Psoas muscle (tissue), 8 donors: ENCODE data around the gene SYNRG. TPM values are rescaled to one million over a fixed set of nuclear protein-coding genes. Genes with fewer than 3 reads are reported as not detected.

Experiments
- ATAC-seq, 4 donors: fragments of 200-7000 bp; cut with Tn5 transposase; one replicate each; pipeline ENCODE4 v1.9.1; 2020; ENCODE audit warnings: moderate library complexity in 3 of 4, mild to moderate bottlenecking in 2 of 4
- DNase-seq, 2 donors: peaks; one replicate each; pipeline ENCODE4 v3.0.0-alpha.2; 2020
- H3K27ac ChIP-seq: fragments of 200-600 bp; one replicate; pipeline ENCODE4 v1.8.0; 2022
- H3K27me3 ChIP-seq, 3 donors: fragments of 200-600 bp in 1 of 3; one replicate each; pipeline versions ENCODE4 v1.6.1 to v1.8.0; 2013 to 2022; ENCODE audit warnings: low read length in 2 of 3, mild to moderate bottlenecking in 2 of 3, moderate library complexity in 1 of 3; ENCODE audit not compliant: insufficient read depth in 3 of 3
- H3K36me3 ChIP-seq, 2 donors: fragments of 200-600 bp in 1 of 2; one replicate each; pipeline versions ENCODE4 v1.6.1 to v1.8.0; 2013 to 2022; ENCODE audit warnings: low read depth in 1 of 2, mild to moderate bottlenecking in 1 of 2, moderate library complexity in 1 of 2; ENCODE audit not compliant: insufficient read depth in 1 of 2
- H3K4me1 ChIP-seq: fragments of 200-600 bp; one replicate; pipeline ENCODE4 v1.8.0; 2022
- H3K4me3 ChIP-seq: fragments of 200-600 bp; one replicate; pipeline ENCODE4 v1.8.0; 2022; ENCODE audit warnings: mild to moderate bottlenecking
- H3K9me3 ChIP-seq: fragments of 200-600 bp; one replicate; pipeline ENCODE4 v1.8.0; 2022
- CTCF ChIP-seq: fragments of 200-600 bp; IDR thresholded peaks from one replicate; pipeline ENCODE4 v1.8.0; 2022; ENCODE audit warnings: antibody characterized with exemption
- WGBS, 3 donors: extraction: QIAGEN DNeasy Blood & Tissue Kit; methylation state at CpG; one replicate each; pipeline versions ENCODE4 v1.1.6 to v1.1.7; 2013; 5-methylcytosine and 5-hydroxymethylcytosine counted together
- intact Hi-C, 2 donors: fragments of 100-400 bp; cut with DNase I; formaldehyde crosslinking; loops; one replicate each; pipeline versions ENCODE4 v1.11.0 to v1.14.2; 2022
- polyA plus RNA-seq, 3 donors: library from polyadenylated mRNA; stranded (reverse); fragments of 200-250 nt; gene quantifications; one replicate each; pipeline ENCODE4 v1.2.3, GENCODE V29; 2013
- total RNA-seq, 4 donors: library from RNA; stranded (reverse); fragmentation: NEBNext Ultra II Directional in 2 of 4; extraction: Animal tissue kit (Norgen Biotek cat#: 25700) in 2 of 4; gene quantifications; one replicate each; pipeline versions ENCODE4 v1.2.1 to v1.2.4, GENCODE V29; 2021 to 2023
- donor health status: healthy with polysubstance abuse.
- donor health status: DM: no; HTN: no; CAD: no; lungs with moderate emphysema.
- donor health status: Bipolar disorder and iron deficiency.
- donor health status: healthy.
- donor health status: DM: yes; HTN: yes; CAD: no.
- donor health status: DM: no; HTN: no; CAD: no.
- donor health status: DM: no; HTN: no; CAD: no.
- donor health status: DM: yes; HTN: yes; CAD: no.

Gene SYNRG
- total and polyA plus RNA-seq, 7 donors: 5.1 to 43.1 (median 30.3) TPM

- no peak for TF ChIP-seq CTCF
- H3K4me3 ChIP-seq: no peak overlapping the region
- H3K36me3 ChIP-seq: peaks cover 2 to 98% of the 10 kb centered on the region in 2 donors
- no peaks in the 10 kb centered on the region for H3K27me3 ChIP-seq
- DNase-seq: no peak
- intact Hi-C loops: loop anchor here in 1 of 2 donors (5.0 kb wide), 1 partner anchor 56 kb away; no protein-coding TSS in a partner anchor
- H3K27ac ChIP-seq: no peak overlapping the region
- whole genome bisulfite sequencing, 3 donors: 91 to 100% (median 92%) methylated on average over 1 of the region's 1 CpG
- no peak for ATAC-seq
- H3K9me3 ChIP-seq: no peaks in the 10 kb centered on the region
- no peaks in the 10 kb centered on the region for H3K4me1 ChIP-seq
These were observed 142.7 kb downstream of the SYNRG start for GRCh38 chr17:37466471-37466870.

- 93 to 98% (median 96%) methylated on average over 7 of the region's 7 CpGs for WGBS, 3 donors
- H3K27ac ChIP-seq: no peak overlapping the region
- peaks cover 0 to 98% of the 10 kb centered on the region in 2 donors for H3K36me3 ChIP-seq
These were observed 144.1 kb downstream of the SYNRG start for GRCh38 chr17:37465069-37465616.

More at GRCh38 chr17:37465069-37465616, 144.1 kb downstream of the SYNRG start:
- Histone ChIP-seq H3K4me3 (no peak overlapping the region), H3K9me3 (no peaks in the 10 kb centered on the region), H3K4me1 (no peaks in the 10 kb centered on the region), H3K27me3 (no peaks in the 10 kb centered on the region)
- intact Hi-C loops: loop anchor here in 1 of 2 donors (5.0 kb wide), 1 partner anchor 57 kb away; no protein-coding TSS in a partner anchor
- no peak for DNase-seq
- ATAC-seq: no peak
- no peak for TF ChIP-seq CTCF

Other genes starting within 250 kb of the SYNRG start
- gene C17orf78, start 233.4 kb downstream of the SYNRG start, total RNA-seq: not detected
- under 1 TPM in 1 of 3 donors, not detected in 2; 0.06 TPM for gene C17orf78, start 233.4 kb downstream of the SYNRG start, polyA plus RNA-seq
- 10 to 100 TPM; 21.5 to 42.6 (median 35.7) TPM for gene ACACA, start 202.6 kb downstream of the SYNRG start, total RNA-seq
- gene ACACA, start 202.6 kb downstream of the SYNRG start, polyA plus RNA-seq: 10 to 100 TPM in 2 of 3 donors, 1 to 10 TPM in 1; 7.2 to 13.4 (median 12.1) TPM
- gene TADA2A, start 202.5 kb downstream of the SYNRG start, total RNA-seq: 10 to 100 TPM in 3 of 4 donors, 1 to 10 TPM in 1; 9.4 to 23.7 (median 17.4) TPM
- 10 to 100 TPM in 2 of 3 donors, 1 to 10 TPM in 1; 8.5 to 11.3 (median 10.6) TPM for gene TADA2A, start 202.5 kb downstream of the SYNRG start, polyA plus RNA-seq
- gene DUSP14, start 119.5 kb downstream of the SYNRG start, total RNA-seq: 10 to 100 TPM in 3 of 4 donors, 1 to 10 TPM in 1; 9.3 to 21.5 (median 14.0) TPM
- gene DUSP14, start 119.5 kb downstream of the SYNRG start, polyA plus RNA-seq: 10 to 100 TPM in 2 of 3 donors, 1 to 10 TPM in 1; 9.4 to 32.1 (median 11.6) TPM
- gene DDX52, start 34.0 kb upstream of the SYNRG start, total RNA-seq: 10 to 100 TPM; 13.4 to 17.7 (median 16.3) TPM
- gene DDX52, start 34.0 kb upstream of the SYNRG start, polyA plus RNA-seq: 10 to 100 TPM in 2 of 3 donors, 1 to 10 TPM in 1; 9.2 to 20.1 (median 13.1) TPM
- gene HNF1B, start 135.6 kb upstream of the SYNRG start, total RNA-seq: not detected
- under 1 TPM in 1 of 3 donors, not detected in 2; 0.03 TPM for gene HNF1B, start 135.6 kb upstream of the SYNRG start, polyA plus RNA-seq